GM18520 (cell line): Measurements from ENCODE around the gene CABLES1.
"Not testable (repeated sequence)": the region's sequence is repeated elsewhere in the genome, so short reads cannot be mapped to it uniquely, and the experiment has no call there.

ENCODE experiments used
- ATAC-seq: cut with Tn5 transposase; IDR thresholded peaks from one replicate; pipeline ENCODE4 v1.9.1; 2021; ENCODE audit not compliant: unreplicated experiment

CABLES1 gene

GRCh38 chr18:23283916-23284430, 148.7 kb downstream of the CABLES1 start:
- ATAC-seq = peak; percentile 95

GRCh38 chr18:23284629-23285028, 149.3 kb downstream of the CABLES1 start:
- no peak for ATAC-seq

GRCh38 chr18:23285581-23285980, 150.3 kb downstream of the CABLES1 start:
- not testable (repeated sequence) for ATAC-seq

GRCh38 chr18:23291456-23292205, 156.3 kb downstream of the CABLES1 start:
- ATAC-seq = no peak

GRCh38 chr18:23300231-23300805, 165.0 kb downstream of the CABLES1 start:
- ATAC-seq = no peak

GRCh38 chr18:23301972-23302371, 166.7 kb downstream of the CABLES1 start:
- no peak for ATAC-seq

- ATAC-seq = no peak
These were observed 167.2 kb downstream of the CABLES1 start for GRCh38 chr18:23302511-23302850.

- ATAC-seq = no peak
These were observed 167.7 kb downstream of the CABLES1 start for GRCh38 chr18:23302851-23303527.

GRCh38 chr18:23306822-23307221, 171.5 kb downstream of the CABLES1 start:
- peak; percentile 93 for ATAC-seq

GRCh38 chr18:23307567-23308295, 172.4 kb downstream of the CABLES1 start:
- no peak for ATAC-seq
